GM15510 (cell line): Measurements from ENCODE around the gene TENM3.

Experiments used
- POLR2A ChIP-seq: IDR thresholded peaks from 3 replicates; pipeline ENCODE4 v1.6.1; 2011; ENCODE audit warnings: borderline replicate concordance; ENCODE audit not compliant: insufficient read length; ENCODE audit errors: extremely low read depth

The TENM3 gene

GRCh38 chr4:182575225-182575624 is 332.0 kb downstream of the TENM3 start:
- no peak for TF ChIP-seq POLR2A

GRCh38 chr4:182576601-182577289 is 333.5 kb downstream of the TENM3 start:
- TF ChIP-seq POLR2A: no peak

GRCh38 chr4:182577411-182577810 is 334.2 kb downstream of the TENM3 start:
- no peak for TF ChIP-seq POLR2A

GRCh38 chr4:182578402-182578801 is 335.2 kb downstream of the TENM3 start:
- TF ChIP-seq POLR2A: no peak

GRCh38 chr4:182582245-182582644 is 339.0 kb downstream of the TENM3 start:
- no peak for TF ChIP-seq POLR2A

- TF ChIP-seq POLR2A: no peak
Observed at GRCh38 chr4:182583703-182584415, 340.7 kb downstream of the TENM3 start.

GRCh38 chr4:182585321-182585720 is 342.1 kb downstream of the TENM3 start:
- no peak for TF ChIP-seq POLR2A

- TF ChIP-seq POLR2A: no peak
Observed at GRCh38 chr4:182589100-182589499, 345.9 kb downstream of the TENM3 start.

- TF ChIP-seq POLR2A: no peak
Observed at GRCh38 chr4:182593402-182593801, 350.2 kb downstream of the TENM3 start.

GRCh38 chr4:182593864-182594263 is 350.7 kb downstream of the TENM3 start:
- no peak for TF ChIP-seq POLR2A

- no peak for TF ChIP-seq POLR2A
Observed at GRCh38 chr4:182600093-182600492, 356.9 kb downstream of the TENM3 start.

GRCh38 chr4:182600856-182601255 is 357.7 kb downstream of the TENM3 start:
- TF ChIP-seq POLR2A: no peak

- no peak for TF ChIP-seq POLR2A
Observed at GRCh38 chr4:182604161-182604622, 361.0 kb downstream of the TENM3 start.

GRCh38 chr4:182604953-182605352 is 361.8 kb downstream of the TENM3 start:
- no peak for TF ChIP-seq POLR2A

- TF ChIP-seq POLR2A: no peak
Observed at GRCh38 chr4:182608525-182608924, 365.3 kb downstream of the TENM3 start.

GRCh38 chr4:182616476-182616875 is 373.3 kb downstream of the TENM3 start:
- no peak for TF ChIP-seq POLR2A

GRCh38 chr4:182619660-182620059 is 376.5 kb downstream of the TENM3 start:
- no peak for TF ChIP-seq POLR2A
